HL-60/S4 treated with phorbol 12-myristate 13-acetate at 8.2 ng/mL for 4 days and 3 days (cell line): ENCODE measurements around the gene TULP3.

Experiments
- in situ Hi-C: fragments of 300-500 bp; cut with MboI; formaldehyde crosslinking; loops from 2 replicates; pipeline ENCODE4 v1.15.0; 2022; ENCODE audit warnings: low sequenced_read_pairs

The TULP3 gene

DNA sequence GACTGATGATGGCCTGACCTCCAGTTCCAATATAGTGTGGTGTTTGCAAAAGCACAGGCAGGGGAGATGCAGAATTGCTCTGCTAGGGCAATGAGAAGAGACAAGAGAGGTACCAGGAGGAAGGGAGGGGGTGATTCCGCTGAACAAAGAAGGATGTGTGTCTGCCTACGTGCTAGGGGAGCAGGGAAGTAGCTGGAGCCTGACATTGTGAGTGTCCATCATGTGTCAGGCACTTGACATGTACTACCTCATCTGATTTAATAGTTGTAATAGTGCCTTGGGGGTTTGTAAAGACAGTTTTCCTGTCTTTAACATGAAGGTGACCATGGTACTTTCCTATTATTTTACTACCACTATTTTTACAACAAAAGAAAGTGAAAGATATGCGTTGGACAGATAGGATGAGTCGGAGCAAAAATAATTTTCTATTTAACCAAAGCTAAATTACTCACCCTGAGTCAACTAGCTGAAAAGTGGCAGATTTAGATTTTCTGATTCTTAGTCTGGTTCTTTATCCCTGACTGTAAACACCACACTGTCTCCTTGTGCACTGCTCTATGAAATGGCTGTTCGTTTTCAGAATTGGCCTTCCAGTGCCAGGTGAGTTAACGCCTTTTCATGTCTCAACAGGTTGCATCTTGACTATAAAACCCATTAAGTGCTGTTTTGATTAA is 34.8 kb downstream of the TULP3 start:
- in situ Hi-C loops = no loop called here

DNA sequence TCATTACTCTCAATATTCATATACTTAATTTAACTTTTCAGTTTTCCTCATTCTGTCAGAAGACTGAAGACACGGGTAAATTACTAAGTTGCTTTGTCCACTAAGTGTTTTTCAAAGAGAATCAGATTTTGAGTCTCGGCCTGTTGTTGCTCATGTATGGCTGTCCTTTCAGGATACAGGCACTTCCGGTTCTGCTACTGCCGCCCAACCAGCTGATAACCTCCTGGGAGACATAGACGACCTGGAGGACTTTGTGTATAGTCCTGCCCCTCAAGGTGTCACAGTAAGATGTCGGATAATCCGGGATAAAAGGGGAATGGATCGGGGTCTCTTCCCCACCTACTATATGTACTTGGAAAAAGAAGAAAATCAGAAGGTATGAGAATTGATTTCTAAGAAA is 40.2 kb downstream of the TULP3 start:
- in situ Hi-C loops = no loop called here

DNA sequence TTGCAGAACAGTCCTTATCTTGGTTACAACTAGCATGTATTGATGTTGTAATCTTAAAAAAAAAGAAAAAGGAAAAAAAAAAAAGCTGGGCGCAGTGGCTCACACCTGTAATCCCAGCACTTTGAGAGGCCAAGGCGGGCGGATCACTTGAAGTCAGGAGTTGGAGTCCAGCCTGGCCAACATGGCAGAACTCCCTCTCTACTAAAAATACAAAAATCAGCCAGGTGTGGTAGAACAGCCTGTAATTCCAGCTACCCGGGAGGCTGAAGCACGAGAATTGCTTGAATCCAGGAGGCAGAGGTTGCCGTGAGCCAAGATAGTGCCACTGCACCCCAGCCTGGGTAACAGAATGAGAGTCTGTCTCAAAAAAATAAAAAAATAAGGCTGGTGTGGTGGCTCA is 42.9 kb downstream of the TULP3 start:
- in situ Hi-C loops = no loop called here

DNA sequence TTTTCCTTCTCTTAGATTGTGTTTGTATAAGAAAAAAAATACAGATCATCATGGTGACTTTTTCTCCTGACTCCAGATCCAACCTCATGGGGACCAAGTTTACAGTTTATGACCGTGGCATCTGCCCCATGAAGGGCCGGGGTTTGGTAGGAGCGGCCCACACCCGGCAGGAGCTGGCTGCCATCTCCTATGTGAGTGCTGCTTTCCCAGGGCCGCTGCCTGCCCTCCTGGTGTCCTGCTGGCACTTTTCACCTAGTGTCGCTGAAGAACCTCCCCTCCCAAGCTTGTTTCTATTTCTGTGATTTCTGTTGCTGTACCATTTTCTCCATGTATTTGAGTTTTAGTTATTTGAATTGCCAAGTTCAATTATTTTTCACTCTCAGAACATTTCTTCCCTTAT is 43.7 kb downstream of the TULP3 start:
- in situ Hi-C loops = no loop called here

DNA sequence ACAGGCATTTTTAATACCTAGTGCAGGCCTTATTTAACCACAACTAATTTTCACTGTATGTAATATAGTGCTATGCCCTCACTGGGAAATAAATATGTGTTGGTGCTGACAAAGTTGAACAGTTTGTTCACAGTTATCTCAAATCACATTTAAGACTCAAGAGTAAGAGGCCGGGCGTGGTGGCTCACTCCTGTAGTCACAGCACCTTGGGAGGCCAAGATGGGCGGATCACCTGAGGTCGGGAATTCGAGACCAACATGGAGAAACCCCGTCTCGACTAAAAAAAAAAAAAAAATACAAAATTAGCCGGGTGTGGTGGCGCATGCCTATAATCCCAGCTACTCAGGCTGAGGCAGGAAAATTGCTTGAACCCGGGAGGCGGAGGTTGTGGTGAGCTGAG is 45.6 kb downstream of the TULP3 start:
- in situ Hi-C loops = no loop called here

DNA sequence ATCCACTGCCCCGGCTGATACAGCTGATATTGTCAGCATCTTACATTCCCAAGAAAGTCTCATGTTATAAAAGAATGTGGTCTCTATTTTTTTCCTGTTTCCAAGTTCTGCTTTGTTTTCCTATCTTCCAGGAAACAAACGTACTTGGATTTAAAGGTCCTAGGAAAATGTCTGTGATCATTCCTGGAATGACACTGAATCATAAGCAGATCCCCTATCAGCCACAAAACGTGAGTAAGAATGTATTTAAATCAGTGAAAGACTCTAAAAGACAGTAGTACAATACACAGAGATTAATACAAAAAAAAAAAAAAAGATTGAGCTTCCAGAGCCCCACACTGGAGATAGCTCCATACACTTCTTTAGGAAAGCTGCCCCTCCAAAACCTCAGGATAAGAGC is 46.8 kb downstream of the TULP3 start:
- in situ Hi-C loops = no loop called here

DNA sequence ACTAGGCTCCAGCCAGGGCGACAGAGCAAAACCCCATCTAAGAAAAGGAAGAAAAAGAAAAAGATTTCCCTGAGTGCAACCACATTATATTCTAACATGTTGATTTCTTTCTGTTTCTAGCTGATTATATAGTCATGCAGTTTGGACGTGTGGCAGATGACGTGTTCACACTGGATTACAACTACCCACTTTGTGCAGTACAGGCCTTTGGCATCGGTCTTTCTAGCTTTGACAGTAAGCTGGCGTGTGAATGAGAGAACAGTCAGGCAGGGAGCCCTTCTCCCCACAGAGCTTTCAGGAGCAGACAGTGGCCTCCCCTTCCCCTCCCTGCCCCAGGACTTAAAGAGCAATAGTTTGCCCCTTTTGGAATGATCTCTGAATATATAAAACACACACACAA is 48.5 kb downstream of the TULP3 start:
- in situ Hi-C loops = no loop called here

DNA sequence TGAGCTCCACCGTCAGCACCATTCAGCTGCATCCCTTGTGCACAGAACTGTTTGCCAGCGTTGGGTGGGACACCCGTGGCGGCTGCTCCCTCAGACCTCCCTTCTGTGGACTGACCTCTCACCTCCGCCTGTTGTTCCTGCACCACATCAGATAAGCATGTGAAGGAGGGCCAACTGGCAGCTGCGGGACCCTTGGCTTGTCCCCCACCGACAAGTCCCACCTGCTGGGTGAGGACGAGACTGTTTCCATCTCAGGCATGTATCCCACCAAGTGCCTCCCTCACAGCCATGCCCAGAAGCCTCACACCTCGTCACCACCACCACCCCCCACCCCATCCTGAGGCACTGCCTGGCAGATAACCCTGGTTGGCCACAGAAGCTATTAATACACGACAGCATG is 49.9 kb downstream of the TULP3 start:
- in situ Hi-C loops = no loop called here

DNA sequence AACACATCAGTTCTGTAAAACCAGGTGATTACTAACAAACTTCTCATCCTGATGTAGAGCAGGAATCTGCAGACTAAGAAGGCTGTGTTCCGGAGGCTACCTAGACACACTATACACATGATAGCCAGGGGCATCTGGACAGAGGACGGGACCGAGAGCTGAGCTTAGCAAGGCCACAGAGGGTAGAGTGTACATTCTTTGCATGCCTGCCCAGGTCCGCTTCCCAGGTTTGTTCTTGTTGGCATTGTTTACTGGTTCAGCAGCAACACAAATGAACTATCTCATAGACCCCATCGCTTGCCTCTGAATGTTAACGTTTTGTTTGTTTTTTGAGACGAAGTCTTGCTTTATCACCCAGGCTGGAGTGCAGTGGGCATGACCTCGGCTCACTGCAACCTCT is 50.8 kb downstream of the TULP3 start:
- in situ Hi-C loops = no loop called here

DNA sequence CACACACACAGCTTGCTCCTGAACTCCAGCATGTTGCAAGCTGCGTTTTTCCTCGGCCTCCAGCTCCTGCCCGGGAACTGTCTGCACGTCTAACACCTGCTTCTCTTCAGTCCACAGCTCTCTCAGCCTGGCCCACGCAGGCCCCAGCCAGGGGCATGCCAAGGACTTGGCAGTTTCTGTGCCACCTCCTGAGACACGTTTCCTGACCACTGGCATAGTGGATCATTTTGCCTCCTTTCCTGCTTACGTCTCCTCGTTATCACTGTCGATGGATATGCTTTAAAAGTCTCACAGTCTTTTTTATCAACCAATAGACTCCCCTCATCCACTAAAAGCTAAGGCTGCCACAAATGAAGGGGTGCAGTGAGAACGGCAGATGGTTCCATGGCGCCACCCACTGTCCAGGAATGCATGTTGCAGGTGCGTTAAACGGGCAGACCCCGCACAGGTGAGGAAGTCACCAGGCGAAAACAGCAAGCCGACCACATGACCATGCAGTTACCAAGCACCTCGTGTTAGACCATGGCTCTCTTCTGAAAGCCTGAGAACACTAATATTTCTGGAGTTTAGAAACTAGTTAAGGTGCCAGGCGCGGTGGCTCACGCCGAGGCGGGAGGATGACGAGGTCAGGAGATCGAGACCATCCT is 53.8 kb downstream of the TULP3 start:
- in situ Hi-C loops = no loop called here

DNA sequence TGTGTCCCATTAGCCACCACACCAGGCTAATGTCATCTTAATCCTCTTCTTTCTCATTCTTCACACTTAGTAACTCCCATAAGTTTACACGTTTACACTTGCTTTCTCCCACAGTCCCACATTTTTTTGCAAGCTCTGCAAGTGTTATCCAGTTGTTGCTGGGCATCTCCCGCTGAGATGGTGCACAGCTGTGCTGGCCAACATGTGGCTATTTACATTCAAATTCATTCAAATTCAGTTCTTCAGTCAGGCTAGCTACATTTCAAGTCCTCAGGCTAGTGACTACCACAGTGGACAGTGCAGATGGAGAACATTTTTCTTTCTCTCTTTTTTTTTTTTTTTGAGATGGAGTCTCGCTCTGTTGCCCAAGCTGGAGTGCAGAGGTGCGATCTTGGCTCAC is 58.7 kb downstream of the TULP3 start:
- in situ Hi-C loops = no loop called here

DNA sequence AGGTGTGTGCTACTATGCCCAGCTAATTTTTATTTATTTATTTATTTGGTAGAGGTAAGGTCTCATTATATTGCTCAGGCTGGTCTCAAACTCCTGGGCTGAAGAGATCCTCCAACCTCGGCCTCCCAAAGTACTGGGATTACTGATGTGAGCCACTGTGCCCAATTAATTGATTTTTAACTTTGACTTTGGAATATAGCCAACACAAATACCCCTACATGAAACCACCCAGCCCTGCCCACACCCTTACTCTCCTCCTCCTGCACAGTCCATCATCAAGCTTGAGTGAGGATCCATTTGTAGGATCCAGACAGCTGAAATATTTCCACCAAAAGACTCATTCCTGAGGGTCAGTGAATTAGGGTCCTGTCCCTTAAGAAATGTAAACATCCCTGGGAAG is 65.2 kb downstream of the TULP3 start:
- in situ Hi-C loops = no loop called here

DNA sequence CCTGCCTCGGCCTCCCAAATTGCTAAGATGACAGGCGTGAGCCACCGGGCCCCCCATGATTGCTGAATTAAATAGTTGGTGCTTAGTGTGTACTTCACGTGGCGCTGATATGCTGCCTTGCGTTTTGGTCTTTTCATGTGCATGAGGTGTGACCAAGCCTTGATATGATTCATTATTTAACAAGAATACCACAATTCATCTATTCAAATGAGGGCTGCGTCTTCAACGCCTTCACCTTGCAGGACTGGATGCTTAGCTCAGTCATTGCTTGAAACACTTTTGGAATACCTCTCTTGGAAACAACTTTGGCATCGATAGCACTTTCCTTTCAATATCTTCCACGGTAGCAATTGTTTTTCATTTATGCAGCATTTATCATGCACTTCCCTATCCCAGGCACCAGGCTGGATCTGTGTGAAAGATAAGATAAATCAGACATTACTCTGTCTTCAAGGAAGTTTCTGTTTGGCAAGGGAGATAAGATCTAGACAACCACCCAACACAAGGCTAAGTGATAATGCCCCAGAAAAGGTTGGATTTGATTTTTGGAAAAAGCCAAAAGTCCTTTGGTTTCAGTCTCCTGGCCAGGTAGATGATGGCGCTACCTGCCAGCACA is 67.2 kb downstream of the TULP3 start:
- in situ Hi-C loops = no loop called here

DNA sequence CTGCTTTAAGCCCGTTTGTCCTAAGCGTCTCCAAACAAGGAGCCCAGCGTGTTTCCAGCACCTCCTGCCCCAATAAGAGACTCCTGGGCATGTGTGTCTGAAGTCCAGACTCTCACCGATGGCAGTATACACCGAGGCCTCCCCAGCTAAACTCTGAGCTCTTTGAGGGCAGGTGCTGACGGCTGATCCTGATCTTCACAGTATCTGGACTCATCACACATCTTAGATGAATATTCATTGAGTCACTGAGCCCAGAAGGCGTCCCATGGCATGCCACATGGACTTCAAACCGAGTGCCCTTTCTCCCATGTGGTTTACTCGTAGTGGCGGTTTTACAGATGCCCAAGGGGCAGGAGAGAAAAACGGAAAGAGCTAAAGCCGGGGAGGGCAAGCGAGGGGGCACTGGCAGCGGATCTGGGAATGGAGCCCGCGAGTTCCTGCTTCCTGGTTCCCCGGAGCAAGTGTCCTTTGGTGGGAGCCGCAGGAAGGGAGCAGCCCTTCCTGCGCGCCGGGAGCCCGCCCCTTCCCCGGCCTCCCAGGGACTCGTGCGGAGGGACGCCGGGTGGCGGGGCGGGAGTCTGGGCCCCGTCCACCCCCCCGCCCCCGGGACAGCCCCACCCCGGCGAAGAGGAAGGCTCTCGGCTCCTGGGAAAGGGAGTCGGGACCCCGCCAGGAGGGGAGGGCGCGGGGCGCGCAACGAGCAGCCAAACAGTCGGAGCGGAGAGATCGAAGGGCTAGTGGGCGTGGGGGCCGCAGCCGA is 67.9 kb downstream of the TULP3 start:
- in situ Hi-C loops = no loop called here

DNA sequence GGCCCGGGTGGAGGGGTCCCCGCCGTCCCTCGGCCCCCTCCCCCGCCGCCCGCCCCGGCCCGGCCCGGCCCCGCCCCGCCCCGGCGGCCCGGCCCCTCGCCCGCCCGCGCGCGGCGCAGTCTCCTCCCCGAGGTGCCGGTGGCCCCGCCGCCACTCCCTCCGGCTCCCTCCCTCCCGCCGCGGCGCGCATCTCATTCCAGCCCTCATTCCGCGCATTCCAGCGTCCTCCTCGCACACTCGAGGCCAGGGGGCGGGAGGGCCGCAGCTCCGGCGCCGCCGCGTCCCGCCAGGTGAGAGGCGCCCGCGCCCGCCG is 68.5 kb downstream of the TULP3 start, which contains the start of gene TEAD4:
TSS of gene TEAD4 (plus strand) at position 206 of the 313 bp plus-strand sequence.
- in situ Hi-C loops = no loop called here

DNA sequence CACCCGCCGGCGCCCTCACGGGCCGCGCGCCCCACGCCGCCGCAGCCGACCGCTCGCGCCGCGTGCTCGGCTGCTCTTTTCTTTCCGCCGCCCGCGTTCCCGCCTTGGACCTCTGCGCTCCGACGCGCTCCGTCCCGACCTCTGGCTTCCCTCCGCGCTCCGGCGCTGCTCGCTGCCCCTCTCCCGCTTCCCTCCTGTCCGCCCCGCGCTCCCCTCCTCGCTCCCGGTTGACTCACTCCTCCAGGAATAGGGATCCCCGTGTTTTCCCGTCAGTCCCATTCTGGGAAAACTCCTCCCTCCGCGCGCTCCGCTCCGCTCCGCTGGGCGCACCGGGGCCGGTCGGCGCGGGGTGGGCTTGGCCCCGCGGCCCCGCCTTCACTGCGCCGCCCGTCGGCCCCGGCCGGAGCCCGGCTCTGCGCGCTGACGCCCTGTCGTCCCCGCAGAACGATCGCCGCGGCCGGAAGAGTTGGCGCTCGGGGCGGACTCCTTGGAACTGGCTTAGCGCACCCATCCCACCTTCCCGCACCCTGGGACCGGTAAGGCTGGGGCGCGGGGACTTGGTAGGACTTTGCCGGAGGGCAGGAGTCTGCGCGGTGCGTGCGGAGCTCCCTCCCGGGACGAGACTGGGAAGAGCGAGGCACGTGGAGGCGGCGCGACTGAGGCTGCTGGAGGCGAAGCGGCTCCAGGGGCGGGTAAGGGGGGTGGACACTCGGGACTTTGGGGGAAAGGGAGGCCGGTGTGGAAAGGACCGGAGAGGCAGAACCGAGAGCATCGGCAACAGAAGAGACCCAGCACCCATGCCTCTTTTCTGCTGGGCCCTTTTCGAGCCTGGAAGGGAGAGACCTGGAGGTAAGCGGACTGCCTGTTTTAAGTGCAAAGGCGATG is 69.1 kb downstream of the TULP3 start:
- in situ Hi-C loops = no loop called here

DNA sequence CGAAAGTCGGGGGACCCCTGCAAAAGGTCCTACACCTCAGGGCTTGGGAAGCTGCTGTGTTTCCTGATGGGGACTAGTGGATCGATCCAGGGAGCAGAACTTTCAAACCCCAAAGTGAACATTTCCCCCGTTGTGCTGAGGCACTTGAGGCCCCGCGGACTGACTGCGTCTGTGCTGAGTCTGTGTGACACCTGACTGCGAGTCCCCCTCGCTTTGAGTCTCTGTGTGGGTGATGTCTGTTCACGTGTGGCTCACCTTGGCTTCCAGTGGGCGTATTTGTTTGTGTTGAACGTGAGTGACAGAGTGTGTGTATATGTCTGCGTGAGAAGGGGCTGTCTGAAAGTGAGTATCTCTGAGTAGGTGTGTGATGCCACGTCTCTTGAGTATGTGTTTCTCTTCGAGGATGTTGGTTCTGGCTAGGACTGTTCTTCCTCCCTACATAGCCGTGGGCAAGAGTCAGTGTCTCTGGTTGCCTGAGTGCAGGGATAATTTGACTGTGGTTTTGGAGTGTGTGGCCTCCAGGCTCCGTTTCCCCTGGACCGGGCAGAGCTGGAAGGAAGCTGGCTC is 69.8 kb downstream of the TULP3 start:
- in situ Hi-C loops = no loop called here

DNA sequence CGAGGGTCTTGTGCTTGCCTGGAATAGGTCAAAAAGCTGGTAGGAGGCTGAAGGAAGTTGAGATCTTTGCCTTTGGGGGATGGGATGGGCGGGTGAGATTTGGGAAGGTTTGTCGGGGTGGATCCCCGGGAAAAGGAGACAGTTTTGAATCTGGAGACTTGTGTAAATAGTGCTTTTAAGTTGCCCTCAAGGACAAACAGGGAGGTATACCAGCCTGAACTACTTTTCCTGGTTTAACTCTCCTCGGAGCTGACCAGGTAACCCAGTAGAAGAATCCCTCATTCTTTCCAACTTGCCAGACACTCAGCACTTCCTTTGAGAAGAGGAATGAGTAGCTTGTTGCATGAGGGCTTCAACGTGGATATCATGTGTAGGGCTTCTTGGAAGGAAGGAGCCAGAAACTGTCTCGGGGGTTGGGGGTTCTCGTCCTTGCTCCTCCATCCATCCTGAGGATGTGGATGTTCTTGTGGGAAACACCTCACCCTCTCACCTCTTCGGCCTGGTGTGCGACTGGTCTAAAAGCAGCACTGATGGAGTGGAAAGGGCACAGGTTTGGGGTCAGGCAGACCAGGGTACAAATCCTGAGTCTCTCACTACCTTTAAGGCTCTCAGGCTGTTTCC is 70.4 kb downstream of the TULP3 start:
- in situ Hi-C loops = no loop called here

DNA sequence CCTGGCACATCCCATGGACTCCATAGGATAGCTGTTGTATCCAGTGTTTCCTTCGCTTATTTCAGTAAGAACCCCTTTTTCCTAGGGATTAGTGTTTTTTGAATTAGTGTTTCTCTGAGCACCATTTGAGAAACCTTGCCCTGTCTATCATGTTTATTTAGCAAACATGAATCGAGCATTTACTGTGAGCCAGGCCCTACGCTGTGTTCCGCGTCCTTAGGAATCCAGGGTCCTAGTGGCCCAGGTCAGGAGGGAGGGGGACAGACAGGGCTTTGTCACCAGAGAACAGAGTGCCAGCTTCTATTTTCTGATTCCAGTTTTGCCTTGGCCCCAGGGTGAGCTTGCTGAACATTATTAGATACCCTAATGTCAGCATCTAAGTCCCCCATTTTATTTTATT is 71.0 kb downstream of the TULP3 start:
- in situ Hi-C loops = no loop called here

DNA sequence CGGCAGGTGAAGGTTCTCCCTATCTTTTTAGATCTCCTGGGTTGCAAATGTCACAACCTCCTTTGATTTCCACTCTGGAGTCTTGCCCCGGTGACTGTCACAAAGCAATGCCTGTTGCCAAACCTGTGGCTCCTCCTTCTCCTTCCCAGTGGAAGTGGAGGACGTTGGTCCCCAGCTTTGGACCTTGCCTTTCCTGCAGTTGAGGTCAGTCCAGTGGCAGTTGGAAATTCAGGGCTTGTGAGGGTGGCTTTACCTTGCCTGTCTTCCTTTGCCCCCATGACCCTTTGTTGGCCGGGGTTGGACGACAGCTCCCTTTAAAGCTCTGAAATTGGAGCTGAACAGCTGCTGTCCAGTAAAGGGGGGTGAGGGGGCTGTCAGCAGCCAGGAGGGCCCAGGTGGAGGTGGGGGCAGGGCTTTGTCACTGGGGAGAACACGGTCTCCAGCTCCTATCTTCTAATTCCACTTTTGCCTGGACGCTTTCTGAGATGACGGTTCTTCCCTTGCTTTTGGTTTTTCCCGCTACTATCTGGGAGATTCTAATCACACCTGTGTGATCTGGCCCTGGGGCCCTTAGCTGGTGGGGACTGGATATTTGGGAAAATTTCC is 72.6 kb downstream of the TULP3 start:
- in situ Hi-C loops = no loop called here
